Activated T-cell treated with anti-CD3 and anti-CD28 coated beads, Interleukin-2, amount 50 U/mL, for 72 hours (primary cell): ENCODE data around the gene CALR. TPM values are rescaled to one million over a fixed set of nuclear protein-coding genes. Genes with fewer than 3 reads are reported as not detected.

ENCODE experiments used
- ATAC-seq, 2 donors: fragments of 150-1000 bp; cut with Tn5 transposase; replicated peaks in 1 of 2; 2 replicates each; pipeline ENCODE4 v1.10.0; 2021; ENCODE audit warnings: moderate library complexity in 2 of 2, mild to moderate bottlenecking in 1 of 2
- DNase-seq, 2 donors: peaks; one replicate each; pipeline ENCODE4 v3.0.0; 2021 to 2022; ENCODE audit warnings: mixed read lengths in 1 of 2
- H3K27ac Mint-ChIP-seq: one replicate; pipeline ENCODE4 v1.8.0; 2022; ENCODE audit warnings: mild to moderate bottlenecking, moderate library complexity, mixed read lengths
- H3K27me3 Mint-ChIP-seq: one replicate; pipeline ENCODE4 v1.8.0; 2022; ENCODE audit warnings: low read depth, mixed read lengths
- H3K36me3 Mint-ChIP-seq, 2 donors: one replicate each; pipeline ENCODE4 v1.8.0; 2022; ENCODE audit warnings: mixed read lengths in 2 of 2, mild to moderate bottlenecking in 1 of 2; ENCODE audit not compliant: insufficient read depth in 2 of 2
- H3K4me1 Mint-ChIP-seq: one replicate; pipeline ENCODE4 v1.8.0; 2022; ENCODE audit warnings: low read depth, mixed read lengths
- H3K4me3 Mint-ChIP-seq, 2 donors: one replicate each; pipeline ENCODE4 v1.8.0; 2022; ENCODE audit warnings: mild to moderate bottlenecking in 2 of 2, mixed read lengths in 2 of 2, moderate library complexity in 2 of 2
- H3K9me3 Mint-ChIP-seq, 2 donors: one replicate each; pipeline ENCODE4 v1.8.0; 2022; ENCODE audit warnings: mixed read lengths in 2 of 2
- total RNA-seq, 2 donors: library from RNA; stranded (reverse); gene quantifications; one replicate each; pipeline ENCODE4 v1.2.3, GENCODE V29; 2022

The CALR gene
- total RNA-seq, 2 donors from 2014 or later, result 458 to 489 TPM

- H3K36me3 Mint-ChIP-seq, result no peaks in the 10 kb centered on the region
- ATAC-seq (no peak), DNase-seq (no peak)
- no peak overlapping the region for H3K27ac Mint-ChIP-seq
- H3K4me1 Mint-ChIP-seq, result no peaks in the 10 kb centered on the region
- no peaks in the 10 kb centered on the region for H3K9me3 Mint-ChIP-seq
- no peak overlapping the region for H3K4me3 Mint-ChIP-seq
- H3K27me3 Mint-ChIP-seq, result peaks cover 6% of the 10 kb centered on the region
Observed at GRCh38 chr19:12984143-12984627, 45.8 kb downstream of the CALR start.

GRCh38 chr19:12984683-12985048 is 46.3 kb downstream of the CALR start:
- no peak overlapping the region for H3K4me3 Mint-ChIP-seq
- no peaks in the 10 kb centered on the region for H3K4me1 Mint-ChIP-seq
- peaks cover 6% of the 10 kb centered on the region for H3K27me3 Mint-ChIP-seq
- no peaks in the 10 kb centered on the region for H3K9me3 Mint-ChIP-seq
- ATAC-seq (no peak), DNase-seq (no peak)
- H3K36me3 Mint-ChIP-seq, result no peaks in the 10 kb centered on the region
- H3K27ac Mint-ChIP-seq, result no peak overlapping the region

GRCh38 chr19:12985049-12985776 is 46.8 kb downstream of the CALR start:
- no peaks in the 10 kb centered on the region for H3K9me3 Mint-ChIP-seq
- H3K27ac Mint-ChIP-seq, result no peak overlapping the region
- H3K36me3 Mint-ChIP-seq, result no peaks in the 10 kb centered on the region
- DNase-seq (peak in 1 of 2 donors; percentile 33), ATAC-seq (peak; percentile 40 to 49)
- no peak overlapping the region for H3K4me3 Mint-ChIP-seq
- H3K4me1 Mint-ChIP-seq, result no peaks in the 10 kb centered on the region
- peaks cover 6% of the 10 kb centered on the region for H3K27me3 Mint-ChIP-seq

- Mint-ChIP-seq H3K27me3 (peaks cover 6% of the 10 kb centered on the region), H3K9me3 (no peaks in the 10 kb centered on the region), H3K27ac (no peak overlapping the region), H3K36me3 (no peaks in the 10 kb centered on the region), H3K4me1 (no peaks in the 10 kb centered on the region), H3K4me3 (no peak overlapping the region)
- DNase-seq (no peak), ATAC-seq (no peak)
Observed at GRCh38 chr19:12986726-12987125, 48.3 kb downstream of the CALR start.

- Mint-ChIP-seq H3K36me3 (no peaks in the 10 kb centered on the region), H3K27ac (no peak overlapping the region)
Observed at GRCh38 chr19:12987190-12987589, 48.8 kb downstream of the CALR start.

GRCh38 chr19:12987781-12988180 is 49.4 kb downstream of the CALR start:
- no peak overlapping the region for H3K4me3 Mint-ChIP-seq
- no peak for DNase-seq
- no peaks in the 10 kb centered on the region for H3K36me3 Mint-ChIP-seq

More at GRCh38 chr19:12987190-12987589, 48.8 kb downstream of the CALR start:
- Mint-ChIP-seq H3K4me1 (no peaks in the 10 kb centered on the region), H3K27me3 (peaks cover 6% of the 10 kb centered on the region), H3K9me3 (no peaks in the 10 kb centered on the region), H3K4me3 (no peak overlapping the region)
- ATAC-seq (no peak), DNase-seq (no peak)

GRCh38 chr19:12990431-12990830 is 52.0 kb downstream of the CALR start:
- no peaks in the 10 kb centered on the region for H3K9me3 Mint-ChIP-seq
- peaks cover 20% of the 10 kb centered on the region for H3K27me3 Mint-ChIP-seq
- peaks cover 0 to 4% of the 10 kb centered on the region in 2 donors for H3K36me3 Mint-ChIP-seq
- H3K27ac Mint-ChIP-seq, result no peak overlapping the region
- no peak for ATAC-seq
- no peak for DNase-seq
- peaks cover 7% of the 10 kb centered on the region for H3K4me1 Mint-ChIP-seq
- no peak overlapping the region for H3K4me3 Mint-ChIP-seq

More at GRCh38 chr19:12987781-12988180, 49.4 kb downstream of the CALR start:
- H3K27me3 Mint-ChIP-seq, result peaks cover 6% of the 10 kb centered on the region
- no peak overlapping the region for H3K27ac Mint-ChIP-seq
- no peaks in the 10 kb centered on the region for H3K4me1 Mint-ChIP-seq
- H3K9me3 Mint-ChIP-seq, result no peaks in the 10 kb centered on the region
- ATAC-seq, result no peak

- Mint-ChIP-seq H3K27me3 (peaks cover 20% of the 10 kb centered on the region), H3K4me3 (no peak overlapping the region), H3K27ac (no peak overlapping the region), H3K9me3 (no peaks in the 10 kb centered on the region), H3K4me1 (peaks cover 7% of the 10 kb centered on the region), H3K36me3 (peaks cover 0 to 4% of the 10 kb centered on the region in 2 donors)
- DNase-seq (no peak), ATAC-seq (no peak)
Observed at GRCh38 chr19:12990853-12991252, 52.4 kb downstream of the CALR start.

- ATAC-seq, result no peak
- Mint-ChIP-seq H3K27ac (no peak overlapping the region), H3K4me3 (no peak overlapping the region)
Observed at GRCh38 chr19:12991296-12991695, 52.9 kb downstream of the CALR start.

GRCh38 chr19:12992729-12993128 is 54.3 kb downstream of the CALR start:
- Mint-ChIP-seq H3K27me3 (peaks cover 14% of the 10 kb centered on the region), H3K27ac (no peak overlapping the region), H3K36me3 (peaks cover 0 to 4% of the 10 kb centered on the region in 2 donors), H3K4me1 (peaks cover 7% of the 10 kb centered on the region), H3K4me3 (no peak overlapping the region), H3K9me3 (no peaks in the 10 kb centered on the region)
- ATAC-seq, result no peak
- DNase-seq, result no peak

More at GRCh38 chr19:12991296-12991695, 52.9 kb downstream of the CALR start:
- no peak for DNase-seq
- Mint-ChIP-seq H3K27me3 (peaks cover 20% of the 10 kb centered on the region), H3K4me1 (peaks cover 7% of the 10 kb centered on the region), H3K9me3 (no peaks in the 10 kb centered on the region), H3K36me3 (peaks cover 0 to 4% of the 10 kb centered on the region in 2 donors)

- Mint-ChIP-seq H3K9me3 (no peaks in the 10 kb centered on the region), H3K4me3 (no peak overlapping the region), H3K27ac (no peak overlapping the region), H3K27me3 (peaks cover 14% of the 10 kb centered on the region), H3K4me1 (peaks cover 7% of the 10 kb centered on the region), H3K36me3 (peaks cover 0 to 4% of the 10 kb centered on the region in 2 donors)
- no peak for DNase-seq
- no peak for ATAC-seq
Observed at GRCh38 chr19:12993562-12993961, 55.2 kb downstream of the CALR start.
